Measurements from ENCODE around the gene CCDC157. TPM values are rescaled to one million over a fixed set of nuclear protein-coding genes. Genes with fewer than 3 reads are reported as not detected.

The CCDC157 gene
- total RNA-seq, 1 donor from 2014 or later: 2.9 TPM

DNA sequence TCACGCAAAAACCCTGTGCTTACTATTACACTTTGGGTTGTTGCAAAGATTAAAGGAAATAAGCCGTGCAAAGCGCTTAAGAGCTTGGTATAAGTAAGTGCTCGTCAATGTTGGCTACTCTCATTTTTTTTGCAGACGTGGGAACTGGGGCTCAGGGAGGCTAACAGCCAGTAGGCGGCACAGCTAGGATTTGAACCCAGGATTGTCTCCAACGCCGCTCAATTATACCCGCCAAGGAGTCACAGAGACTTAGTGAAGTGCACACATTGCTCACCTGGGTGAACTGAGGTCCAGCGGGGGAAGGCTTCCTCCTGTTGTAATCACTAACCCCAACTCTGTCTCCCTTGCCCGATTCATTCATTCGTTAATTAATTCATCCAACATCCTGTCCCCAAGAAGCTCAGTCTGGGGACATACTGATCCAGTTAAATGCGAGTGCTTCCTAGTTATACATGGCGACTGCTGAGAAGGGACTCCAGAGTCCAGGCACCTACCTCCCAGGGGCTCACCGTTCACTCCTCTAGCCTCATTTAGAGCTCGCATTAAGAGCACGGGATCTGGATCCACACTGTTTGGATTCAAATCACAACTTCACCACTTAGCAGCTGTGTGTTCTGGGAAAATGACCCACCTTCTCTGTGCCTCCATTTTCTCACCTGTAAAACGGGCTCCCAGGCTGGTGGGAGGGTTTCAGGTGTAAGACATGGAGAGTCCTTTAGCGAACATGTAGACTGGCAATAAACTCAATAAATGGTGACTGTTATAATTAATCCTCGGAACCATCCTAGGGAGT is 67.9 kb downstream of the CCDC157 start:
- DNase-seq (ENCODE audit: extremely low spot score, unreplicated experiment): no peak
- Mint-ChIP-seq H3K9me3 (ENCODE audit: unreplicated experiment) (no peaks in the 10 kb centered on the region), H3K27me3 (ENCODE audit: unreplicated experiment) (no peaks in the 10 kb centered on the region), H3K27ac (ENCODE audit: unreplicated experiment) (peak overlapping the region; percentile 94), H3K4me3 (ENCODE audit: unreplicated experiment) (peak overlapping the region; percentile 86), H3K36me3 (ENCODE audit: unreplicated experiment) (no peaks in the 10 kb centered on the region), H3K4me1 (ENCODE audit: unreplicated experiment) (peaks cover 51% of the 10 kb centered on the region)
- TF ChIP-seq, protein P1, sequence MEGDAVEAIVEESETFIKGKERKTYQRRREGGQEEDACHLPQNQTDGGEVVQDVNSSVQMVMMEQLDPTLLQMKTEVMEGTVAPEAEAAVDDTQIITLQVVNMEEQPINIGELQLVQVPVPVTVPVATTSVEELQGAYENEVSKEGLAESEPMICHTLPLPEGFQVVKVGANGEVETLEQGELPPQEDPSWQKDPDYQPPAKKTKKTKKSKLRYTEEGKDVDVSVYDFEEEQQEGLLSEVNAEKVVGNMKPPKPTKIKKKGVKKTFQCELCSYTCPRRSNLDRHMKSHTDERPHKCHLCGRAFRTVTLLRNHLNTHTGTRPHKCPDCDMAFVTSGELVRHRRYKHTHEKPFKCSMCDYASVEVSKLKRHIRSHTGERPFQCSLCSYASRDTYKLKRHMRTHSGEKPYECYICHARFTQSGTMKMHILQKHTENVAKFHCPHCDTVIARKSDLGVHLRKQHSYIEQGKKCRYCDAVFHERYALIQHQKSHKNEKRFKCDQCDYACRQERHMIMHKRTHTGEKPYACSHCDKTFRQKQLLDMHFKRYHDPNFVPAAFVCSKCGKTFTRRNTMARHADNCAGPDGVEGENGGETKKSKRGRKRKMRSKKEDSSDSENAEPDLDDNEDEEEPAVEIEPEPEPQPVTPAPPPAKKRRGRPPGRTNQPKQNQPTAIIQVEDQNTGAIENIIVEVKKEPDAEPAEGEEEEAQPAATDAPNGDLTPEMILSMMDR (IDR thresholded peaks at IDR 0.05): no peak

GRCh38 chr22:30425327-30425615 is 68.5 kb downstream of the CCDC157 start:
- Mint-ChIP-seq H3K4me1 (ENCODE audit: unreplicated experiment) (peaks cover 49% of the 10 kb centered on the region), H3K9me3 (ENCODE audit: unreplicated experiment) (no peaks in the 10 kb centered on the region), H3K4me3 (ENCODE audit: unreplicated experiment) (peak overlapping the region; percentile 83), H3K36me3 (ENCODE audit: unreplicated experiment) (no peaks in the 10 kb centered on the region), H3K27ac (ENCODE audit: unreplicated experiment) (peak overlapping the region; percentile 88), H3K27me3 (ENCODE audit: unreplicated experiment) (no peaks in the 10 kb centered on the region)
- no peak for DNase-seq (ENCODE audit: extremely low spot score, unreplicated experiment)
- TF ChIP-seq, protein P1 (IDR thresholded peaks at IDR 0.05): no peak

- Mint-ChIP-seq H3K36me3 (ENCODE audit: unreplicated experiment) (no peaks in the 10 kb centered on the region), H3K27me3 (ENCODE audit: unreplicated experiment) (no peaks in the 10 kb centered on the region), H3K9me3 (ENCODE audit: unreplicated experiment) (no peaks in the 10 kb centered on the region), H3K4me3 (ENCODE audit: unreplicated experiment) (peak within 1 kb of the TSS; percentile 86), H3K4me1 (ENCODE audit: unreplicated experiment) (peaks cover 43% of the 10 kb centered on the region), H3K27ac (ENCODE audit: unreplicated experiment) (peak within 1 kb of the TSS; percentile 94)
- TF ChIP-seq, protein P1 (IDR thresholded peaks at IDR 0.05): no peak
- DNase-seq (ENCODE audit: extremely low spot score, unreplicated experiment): peak; percentile 88
Measured at GRCh38 chr22:30425616-30426387, 69.0 kb downstream of the CCDC157 start, which contains the start of gene MTFP1. MTFP1 (plus strand) TSS chr22:30425768; CDS start chr22:30425880, 112 bp downstream.

Other genes starting within 250 kb of the CCDC157 start
- 13.7 and 15.5 TPM in 2 replicates for gene LIF, start 110.2 kb upstream of the CCDC157 start, total RNA-seq
- not detected in 2 replicates for gene OSM, start 90.2 kb upstream of the CCDC157 start, total RNA-seq
- 11.8 and 12.2 TPM in 2 replicates for gene CASTOR1, start 67.5 kb upstream of the CCDC157 start, total RNA-seq
- 12.6 and 14.1 TPM in 2 replicates for gene TBC1D10A, start 30.1 kb upstream of the CCDC157 start, total RNA-seq
- gene SF3A1, start 113 bp upstream of the CCDC157 start, total RNA-seq: 170 and 187 TPM in 2 replicates
- gene RNF215, start 30.4 kb downstream of the CCDC157 start, total RNA-seq: 36.1 and 36.6 TPM in 2 replicates
- 14.9 and 19.0 TPM in 2 replicates for gene SEC14L2, start 40.0 kb downstream of the CCDC157 start, total RNA-seq
- gene MTFP1, start 68.8 kb downstream of the CCDC157 start, total RNA-seq: 8.4 and 10.5 TPM in 2 replicates
- gene SEC14L3, start 115.0 kb downstream of the CCDC157 start, total RNA-seq: not detected in 2 replicates
- gene SEC14L4, start 148.7 kb downstream of the CCDC157 start, total RNA-seq: not detected in 2 replicates
- 0.54 and 0.78 TPM in 2 replicates for gene SEC14L6, start 189.7 kb downstream of the CCDC157 start, total RNA-seq
- 0.21 and 0.46 TPM in 2 replicates for gene GAL3ST1, start 217.7 kb downstream of the CCDC157 start, total RNA-seq
- gene PES1, start 234.9 kb downstream of the CCDC157 start, total RNA-seq: 71.6 and 73.5 TPM in 2 replicates